GM18498 (cell line): ENCODE data around the gene INSM2.

Experiments used
- ATAC-seq: cut with Tn5 transposase; IDR thresholded peaks from one replicate; pipeline ENCODE4 v1.9.1; 2021; ENCODE audit warnings: mild to moderate bottlenecking, moderate library complexity; ENCODE audit not compliant: unreplicated experiment

The INSM2 gene, protein sequence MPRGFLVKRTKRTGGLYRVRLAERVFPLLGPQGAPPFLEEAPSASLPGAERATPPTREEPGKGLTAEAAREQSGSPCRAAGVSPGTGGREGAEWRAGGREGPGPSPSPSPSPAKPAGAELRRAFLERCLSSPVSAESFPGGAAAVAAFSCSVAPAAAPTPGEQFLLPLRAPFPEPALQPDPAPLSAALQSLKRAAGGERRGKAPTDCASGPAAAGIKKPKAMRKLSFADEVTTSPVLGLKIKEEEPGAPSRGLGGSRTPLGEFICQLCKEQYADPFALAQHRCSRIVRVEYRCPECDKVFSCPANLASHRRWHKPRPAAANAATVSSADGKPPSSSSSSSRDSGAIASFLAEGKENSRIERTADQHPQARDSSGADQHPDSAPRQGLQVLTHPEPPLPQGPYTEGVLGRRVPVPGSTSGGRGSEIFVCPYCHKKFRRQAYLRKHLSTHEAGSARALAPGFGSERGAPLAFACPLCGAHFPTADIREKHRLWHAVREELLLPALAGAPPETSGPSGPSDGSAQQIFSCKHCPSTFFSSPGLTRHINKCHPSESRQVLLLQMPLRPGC

GRCh38 chr14:35533357-35534207 is at the start of gene INSM2:
INSM2 (plus strand) TSS chr14:35534164; CDS start chr14:35534253, 89 bp downstream.
- ATAC-seq = peak; percentile 82

- no peak for ATAC-seq
Measured at GRCh38 chr14:35492569-35493014, 41.4 kb upstream of the INSM2 start.

DNA sequence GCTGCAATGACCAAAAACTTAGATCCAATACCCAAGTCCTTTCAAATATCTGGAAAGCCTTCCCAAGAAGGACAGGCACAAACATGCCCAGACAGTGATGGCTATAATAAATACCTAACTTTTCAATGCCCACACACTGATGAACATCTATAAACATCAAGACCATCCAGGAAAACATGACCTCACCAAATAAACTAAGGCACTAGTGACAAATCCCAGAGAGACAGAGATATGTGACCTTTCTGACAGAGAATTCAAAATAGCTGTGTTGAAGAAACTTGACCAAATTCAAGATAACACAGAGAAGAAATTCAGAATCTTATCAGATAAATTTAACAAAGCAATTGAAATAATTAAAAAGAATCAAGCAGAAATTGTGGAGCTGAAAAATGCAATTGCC is 38.7 kb upstream of the INSM2 start:
- no peak for ATAC-seq

DNA sequence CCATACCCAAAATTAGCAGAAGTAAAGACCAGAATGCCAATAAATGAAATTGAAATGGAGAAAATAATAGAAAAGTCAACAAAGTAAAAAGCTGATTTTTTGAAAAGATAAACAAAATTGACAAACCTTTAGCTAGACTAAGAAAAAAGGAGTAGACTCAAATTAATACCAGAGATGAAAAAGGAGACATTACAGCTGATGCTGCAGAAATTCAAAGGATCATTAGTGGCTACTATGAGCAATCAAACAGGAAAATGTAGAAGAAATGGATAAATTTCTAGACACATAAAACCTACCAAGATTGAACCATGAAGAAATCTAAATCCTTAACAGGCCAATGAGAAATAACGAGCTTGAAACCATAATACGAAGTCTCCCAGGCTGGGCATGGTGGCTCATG is 34.8 kb upstream of the INSM2 start:
- no peak for ATAC-seq

DNA sequence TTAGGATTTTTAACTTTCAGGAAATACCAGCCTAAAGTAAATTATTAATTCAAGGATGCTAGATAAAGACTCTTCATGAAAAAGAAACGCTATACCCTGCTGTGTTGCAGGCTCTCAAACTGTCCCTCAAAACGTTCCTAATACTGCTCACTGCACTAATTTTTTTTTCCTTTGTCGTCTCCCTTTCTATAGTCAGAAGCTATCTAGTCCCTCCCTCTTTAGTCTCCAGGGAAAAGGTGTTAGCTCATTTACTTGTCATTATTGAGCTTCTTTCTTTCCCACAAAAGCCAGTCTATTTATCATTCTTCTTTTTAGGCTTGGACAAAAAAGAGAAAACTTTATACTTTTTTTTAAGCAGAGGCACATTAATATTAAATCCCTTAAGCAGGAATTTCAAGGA is 30.3 kb upstream of the INSM2 start:
- no peak for ATAC-seq

DNA sequence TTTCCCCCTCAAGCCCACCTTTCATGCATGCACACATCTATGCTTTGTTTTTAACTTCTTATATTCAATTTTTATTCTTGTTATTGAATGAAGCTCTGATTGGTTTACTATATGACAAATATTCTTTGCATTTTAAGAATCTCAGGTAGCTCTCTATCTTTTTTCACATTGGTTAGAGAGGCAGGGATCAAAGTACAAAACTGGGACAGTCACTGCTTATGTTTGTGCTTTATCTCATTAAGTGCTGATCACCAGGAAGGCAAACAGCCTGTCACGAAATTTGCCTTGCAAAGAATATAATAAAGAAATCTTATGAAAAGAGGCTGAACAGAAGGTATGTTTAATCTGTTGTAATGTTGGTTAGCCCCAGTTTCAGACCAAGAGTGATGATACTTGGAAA is 29.7 kb upstream of the INSM2 start:
- ATAC-seq = no peak

DNA sequence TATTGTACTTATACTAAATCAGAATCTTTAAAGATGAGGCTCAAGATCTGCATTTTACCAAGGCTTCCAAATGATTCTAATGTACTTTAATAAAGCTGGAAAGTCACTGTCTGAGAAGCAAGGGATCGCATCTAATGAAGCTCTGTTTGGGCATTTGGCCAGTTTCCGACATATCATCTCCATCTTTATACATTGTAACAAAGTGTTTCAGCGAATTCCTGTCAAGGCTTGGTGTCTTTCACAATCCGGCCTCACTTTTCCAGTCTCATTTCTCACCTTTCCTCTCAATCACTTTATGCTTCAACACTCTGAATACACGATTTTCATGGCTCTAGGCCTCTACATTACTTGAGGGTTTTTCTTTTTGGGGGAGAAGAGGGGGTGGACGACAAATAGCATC is 27.5 kb upstream of the INSM2 start:
- ATAC-seq = no peak

- ATAC-seq = no peak
Measured at GRCh38 chr14:35506927-35507326, 27.0 kb upstream of the INSM2 start.

- ATAC-seq = no peak
Measured at GRCh38 chr14:35509846-35510245, 24.1 kb upstream of the INSM2 start.

- no peak for ATAC-seq
Measured at GRCh38 chr14:35512765-35513164, 21.2 kb upstream of the INSM2 start.

GRCh38 chr14:35515916-35516315 is 18.0 kb upstream of the INSM2 start:
- ATAC-seq = no peak

DNA sequence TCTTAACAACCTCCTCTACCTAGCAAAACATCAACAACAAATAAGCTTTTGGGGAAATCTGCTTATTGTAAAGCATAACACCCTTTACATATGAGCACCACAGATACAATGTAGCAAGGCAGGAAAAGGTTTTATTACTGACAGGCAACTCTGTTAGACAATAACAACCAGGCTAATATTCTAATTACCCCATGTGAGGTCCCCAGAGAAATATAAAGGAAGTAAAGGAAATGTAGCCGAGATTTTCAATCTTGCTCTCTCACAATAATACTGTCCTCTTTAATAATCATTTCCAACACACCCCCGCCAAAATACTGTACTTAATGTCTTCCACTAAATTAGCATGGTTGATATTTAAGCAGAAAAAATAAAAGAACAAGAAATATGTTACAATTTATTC is 14.0 kb upstream of the INSM2 start:
- no peak for ATAC-seq

- ATAC-seq = no peak
Measured at GRCh38 chr14:35525695-35526094, 8.3 kb upstream of the INSM2 start.

GRCh38 chr14:35526962-35527361 is 7.0 kb upstream of the INSM2 start:
- ATAC-seq = no peak

- ATAC-seq = no peak
Measured at GRCh38 chr14:35531960-35532747, 1.8 kb upstream of the INSM2 start.

DNA sequence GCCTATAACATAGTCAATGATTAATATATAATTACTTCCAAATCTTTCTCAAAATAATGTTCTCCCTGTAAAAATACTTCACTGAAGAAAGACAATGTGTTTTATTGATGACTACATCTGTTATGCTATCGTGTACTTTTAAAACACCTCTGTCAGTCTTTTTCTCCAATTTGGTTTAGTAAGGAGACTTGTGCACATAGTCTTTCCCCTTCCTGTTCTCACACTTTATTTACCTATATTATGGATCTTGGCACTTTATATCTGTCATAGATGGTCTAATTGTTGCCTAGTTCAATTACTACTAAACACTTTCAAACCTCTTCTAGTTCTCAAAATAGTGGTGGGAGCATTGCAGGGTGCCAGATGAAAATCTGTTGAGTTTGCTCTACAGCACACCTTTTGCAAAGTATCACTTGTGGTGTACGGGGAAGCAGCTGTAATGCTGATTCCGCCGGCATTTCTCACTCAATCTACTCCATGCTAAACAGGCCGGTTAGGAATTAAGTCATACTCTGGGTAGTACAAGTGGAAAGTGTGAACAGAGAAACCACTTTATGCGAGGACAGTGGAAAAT is 1.1 kb upstream of the INSM2 start:
- peak; percentile 10 for ATAC-seq

- peak; percentile 30 for ATAC-seq
Measured at GRCh38 chr14:35534208-35534872, 376 bp downstream of the INSM2 start.

DNA sequence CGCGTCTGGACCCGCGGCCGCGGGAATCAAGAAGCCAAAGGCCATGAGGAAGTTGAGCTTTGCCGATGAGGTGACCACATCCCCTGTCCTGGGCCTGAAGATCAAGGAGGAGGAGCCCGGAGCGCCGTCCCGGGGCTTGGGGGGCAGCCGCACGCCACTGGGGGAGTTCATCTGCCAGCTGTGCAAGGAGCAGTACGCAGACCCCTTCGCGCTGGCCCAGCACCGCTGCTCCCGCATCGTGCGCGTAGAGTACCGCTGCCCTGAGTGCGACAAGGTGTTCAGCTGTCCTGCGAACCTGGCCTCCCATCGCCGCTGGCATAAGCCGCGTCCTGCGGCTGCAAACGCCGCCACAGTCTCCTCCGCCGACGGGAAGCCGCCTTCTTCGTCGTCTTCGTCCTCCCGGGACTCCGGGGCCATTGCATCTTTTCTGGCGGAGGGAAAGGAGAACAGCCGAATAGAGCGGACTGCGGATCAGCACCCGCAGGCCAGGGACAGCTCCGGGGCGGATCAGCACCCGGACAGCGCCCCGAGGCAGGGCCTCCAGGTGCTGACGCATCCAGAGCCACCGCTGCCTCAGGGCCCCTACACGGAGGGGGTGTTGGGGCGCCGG is 1.0 kb downstream of the INSM2 start:
- peak; percentile 60 for ATAC-seq

- no peak for ATAC-seq
Measured at GRCh38 chr14:35535483-35536112, 1.6 kb downstream of the INSM2 start.
